Natural killer cell (primary cell): ENCODE measurements around the gene ZCCHC10. TPM values are rescaled to one million over a fixed set of nuclear protein-coding genes. Genes with fewer than 3 reads are reported as not detected.

Experiments used
- ATAC-seq, 3 donors: fragments of 150-1000 bp in 2 of 3; fragments of 200-7000 bp in 1 of 3; cut with Tn5 transposase; 1 replicate in 1 of 3; 2 replicates in 2 of 3; pipeline ENCODE4 v1.10.0; 2021; ENCODE audit warnings: mild to moderate bottlenecking in 2 of 3, moderate library complexity in 2 of 3
- DNase-seq, 2 donors: peaks; one replicate each; pipeline versions ENCODE4 v3.0.0 to v3.0.0-alpha.2; 2013 to 2021; ENCODE audit warnings: mixed read lengths in 1 of 2
- H3K27ac ChIP-seq: one replicate; pipeline ENCODE4 v1.5.1; 2013; ENCODE audit warnings: mild to moderate bottlenecking, low read length
- H3K27me3 ChIP-seq: one replicate; pipeline ENCODE4 v1.6.1; 2013; ENCODE audit warnings: low read length; ENCODE audit not compliant: control insufficient read depth, insufficient read depth
- H3K36me3 ChIP-seq: one replicate; pipeline ENCODE4 v1.6.1; 2013; ENCODE audit warnings: low read length; ENCODE audit not compliant: control insufficient read depth, insufficient read depth
- H3K4me1 ChIP-seq: one replicate; pipeline ENCODE4 v1.6.1; 2013; ENCODE audit warnings: low read length; ENCODE audit not compliant: control insufficient read depth, insufficient read depth
- H3K4me3 ChIP-seq: one replicate; pipeline ENCODE4 v1.5.1; 2013; ENCODE audit warnings: low read length
- H3K9me3 ChIP-seq: one replicate; pipeline ENCODE4 v1.6.1; 2013; ENCODE audit warnings: low read length; ENCODE audit not compliant: control insufficient read depth, insufficient read depth
- H3K27ac Mint-ChIP-seq, 2 donors: one replicate each; pipeline ENCODE4 v1.8.0; 2022; ENCODE audit warnings: mild to moderate bottlenecking in 2 of 2, mixed read lengths in 2 of 2, moderate library complexity in 1 of 2
- H3K27me3 Mint-ChIP-seq, 2 donors: one replicate each; pipeline ENCODE4 v1.8.0; 2022; ENCODE audit warnings: low read depth in 2 of 2, mixed read lengths in 2 of 2
- H3K36me3 Mint-ChIP-seq: one replicate; pipeline ENCODE4 v1.8.0; 2022; ENCODE audit warnings: mixed read lengths
- H3K4me1 Mint-ChIP-seq, 2 donors: one replicate each; pipeline ENCODE4 v1.8.0; 2022; ENCODE audit warnings: mixed read lengths in 2 of 2
- H3K4me3 Mint-ChIP-seq: one replicate; pipeline ENCODE4 v1.8.0; 2022; ENCODE audit warnings: mild to moderate bottlenecking, moderate library complexity, mixed read lengths
- H3K9me3 Mint-ChIP-seq, 2 donors: one replicate each; pipeline ENCODE4 v1.8.0; 2022; ENCODE audit warnings: mixed read lengths in 2 of 2
- CTCF ChIP-seq: fragments of 200-600 bp; IDR thresholded peaks from one replicate; pipeline ENCODE4 v1.8.0; 2022; ENCODE audit warnings: antibody characterized with exemption
- WGBS: methylation state at CpG from one replicate; pipeline ENCODE4 v1.1.7; 2013; ENCODE audit warnings: missing lambda C conversion rate; ENCODE audit not compliant: insufficient coverage; 5-methylcytosine and 5-hydroxymethylcytosine counted together
- intact Hi-C: fragments of 100-400 bp; cut with micrococcal nuclease; formaldehyde crosslinking; loops from one replicate; pipeline ENCODE4 v1.14.2; 2022
- total RNA-seq, 4 donors: library from RNA; stranded (reverse); fragments of 120-200 nt in 1 of 4; gene quantifications; one replicate each; pipeline versions ENCODE4 v1.2.3 to v1.2.4, GENCODE V29; 2013 to 2022

ZCCHC10 gene
- total RNA-seq, 3 donors from 2014 or later (not counting 1 experiment from before 2014, with no cell fraction given): 18.4 to 20.5 (median 20.4) TPM

GRCh38 chr5:133053448-133053847 lies 27.1 kb upstream of the ZCCHC10 start:
- Histone ChIP-seq H3K4me3 (no peak overlapping the region), H3K27me3 (no peaks in the 10 kb centered on the region), H3K27ac (no peak overlapping the region), H3K4me1 (peaks cover 31% of the 10 kb centered on the region), H3K36me3 (no peaks in the 10 kb centered on the region), H3K9me3 (no peaks in the 10 kb centered on the region)
- WGBS: 94% methylated on average over 15 of the region's 15 CpGs
- DNase-seq (peak in 1 of 2 donors; percentile 11), ATAC-seq (no peak)
- intact Hi-C loops: no loop called here
- Mint-ChIP-seq H3K9me3 (no peaks in the 10 kb centered on the region), H3K27me3 (no peaks in the 10 kb centered on the region), H3K36me3 (no peaks in the 10 kb centered on the region), H3K4me3 (peak overlapping the region; percentile 91), H3K27ac (peak overlapping the region; percentile 98 to 99), H3K4me1 (peaks cover 36 to 47% of the 10 kb centered on the region in 2 donors)
- no peak for TF ChIP-seq CTCF

DNA sequence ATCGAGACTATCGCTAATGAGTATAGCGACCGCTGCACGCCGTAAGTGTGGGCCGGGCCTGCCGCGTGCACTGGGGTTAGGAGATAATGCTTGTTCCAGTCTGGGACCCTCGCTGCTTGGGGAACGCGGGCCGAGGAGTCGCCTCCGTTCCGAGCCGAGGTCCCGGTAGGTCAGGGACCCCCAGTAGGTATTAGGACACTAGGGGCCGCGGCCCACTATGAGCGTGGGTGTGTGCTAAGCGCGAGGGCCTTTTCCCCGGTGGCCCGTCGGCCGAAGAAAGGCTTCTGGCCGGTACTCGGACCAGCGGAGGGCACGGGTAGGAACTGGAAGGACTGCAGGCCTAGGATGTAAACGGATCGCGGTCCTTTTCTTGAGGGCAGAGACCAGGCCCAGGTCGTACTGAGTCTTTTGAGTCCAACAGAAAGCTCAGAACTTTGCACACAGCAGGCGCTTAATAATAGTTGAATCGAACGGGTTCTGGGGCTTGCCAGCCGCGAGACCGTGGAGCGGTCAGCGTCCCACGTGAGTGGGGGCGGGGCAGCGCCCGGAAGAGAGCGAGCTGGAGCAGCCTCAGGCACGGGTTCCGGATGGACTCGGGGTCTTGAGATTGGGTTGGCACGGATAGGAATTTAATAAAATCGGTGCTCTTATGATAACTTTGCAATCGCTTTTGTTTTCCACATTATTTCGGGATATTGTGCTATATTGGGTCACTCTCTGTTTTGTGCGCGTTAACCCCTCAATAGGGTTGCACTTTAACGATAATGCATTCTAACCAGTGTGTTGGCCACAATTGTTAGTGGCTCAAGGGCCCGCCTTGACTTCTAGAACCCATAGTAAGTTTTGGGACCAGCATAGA lies 26.2 kb upstream of the ZCCHC10 start:
- H3K4me1 ChIP-seq: peaks cover 25% of the 10 kb centered on the region
- H3K27me3 ChIP-seq: no peaks in the 10 kb centered on the region
- H3K27ac Mint-ChIP-seq: peak overlapping the region; percentile 98 to 99
- peak overlapping the region; percentile 91 for H3K4me3 ChIP-seq
- H3K27ac ChIP-seq: peak overlapping the region; percentile 87
- peak overlapping the region; percentile 91 for H3K4me3 Mint-ChIP-seq
- H3K9me3 Mint-ChIP-seq: no peaks in the 10 kb centered on the region
- no peaks in the 10 kb centered on the region for H3K36me3 ChIP-seq
- no peaks in the 10 kb centered on the region for H3K27me3 Mint-ChIP-seq
- TF ChIP-seq CTCF: no peak
- intact Hi-C loops: no loop called here
- WGBS: 1% methylated on average over 59 of the region's 59 CpGs
- H3K36me3 Mint-ChIP-seq: no peaks in the 10 kb centered on the region
- peaks cover 31 to 42% of the 10 kb centered on the region in 2 donors for H3K4me1 Mint-ChIP-seq
- ATAC-seq: peak in 2 of 3 donors; percentile 15 to 33
- DNase-seq: peak; percentile 47 to 61
- H3K9me3 ChIP-seq: no peaks in the 10 kb centered on the region

DNA sequence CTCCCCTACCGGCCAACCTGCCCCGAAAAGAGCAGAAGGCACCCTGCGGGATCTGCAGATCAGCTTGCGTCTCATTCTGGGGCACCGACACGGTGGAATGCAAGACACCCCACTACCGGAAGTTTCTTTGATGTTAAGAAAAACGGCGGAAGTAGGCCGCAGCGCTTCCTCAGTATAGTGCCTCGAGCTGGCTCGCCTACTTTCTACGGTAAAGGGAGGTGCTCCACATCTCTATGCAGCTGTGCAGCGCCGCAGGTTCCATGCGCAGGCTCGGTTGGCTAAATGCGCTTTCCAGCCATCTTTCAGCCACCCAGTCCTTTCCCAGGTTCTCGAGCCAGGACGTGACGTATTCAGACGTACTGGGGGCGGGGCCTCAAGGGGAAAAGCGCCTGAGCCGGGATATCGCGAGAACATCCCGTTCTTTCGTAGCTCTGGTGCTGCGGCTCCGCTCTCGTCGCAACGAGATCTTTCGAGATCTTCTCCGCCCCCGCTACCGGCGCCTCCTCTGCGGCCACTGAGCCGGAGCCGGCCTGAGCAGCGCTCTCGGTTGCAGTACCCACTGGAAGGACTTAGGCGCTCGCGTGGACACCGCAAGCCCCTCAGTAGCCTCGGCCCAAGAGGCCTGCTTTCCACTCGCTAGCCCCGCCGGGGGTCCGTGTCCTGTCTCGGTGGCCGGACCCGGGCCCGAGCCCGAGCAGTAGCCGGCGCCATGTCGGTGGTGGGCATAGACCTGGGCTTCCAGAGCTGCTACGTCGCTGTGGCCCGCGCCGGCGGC lies 25.4 kb upstream of the ZCCHC10 start, which contains the start of gene HSPA4:
HSPA4 (plus strand) TSS at position 472 of the 775 bp plus-strand sequence; CDS start at position 710, 238 bp downstream.
- H3K27me3 ChIP-seq: no peaks in the 10 kb centered on the region
- peaks cover 23 to 41% of the 10 kb centered on the region in 2 donors for H3K4me1 Mint-ChIP-seq
- no peaks in the 10 kb centered on the region for H3K9me3 Mint-ChIP-seq
- no peaks in the 10 kb centered on the region for H3K36me3 Mint-ChIP-seq
- H3K4me3 Mint-ChIP-seq: peak within 1 kb of the TSS; percentile 91
- peak within 1 kb of the TSS; percentile 98 to 99 for H3K27ac Mint-ChIP-seq
- intact Hi-C loops: loop anchor here (1.0 kb wide), 3 partner anchors 25 to 185 kb away; partner anchors contain the start of genes AFF4, GDF9, UQCRQ and ZCCHC10
- peak; percentile 96 to 100 for DNase-seq
- peak within 1 kb of the TSS; percentile 91 for H3K4me3 ChIP-seq
- no peaks in the 10 kb centered on the region for H3K36me3 ChIP-seq
- ATAC-seq: peak; percentile 84 to 91 (median 87)
- H3K27ac ChIP-seq: peak within 1 kb of the TSS; percentile 87
- H3K27me3 Mint-ChIP-seq: peaks cover 0 to 4% of the 10 kb centered on the region in 2 donors
- H3K9me3 ChIP-seq: no peaks in the 10 kb centered on the region
- TF ChIP-seq CTCF: no peak
- WGBS: under 1% methylated on average over 68 of the region's 68 CpGs
- peaks cover 25% of the 10 kb centered on the region for H3K4me1 ChIP-seq
